Hematopoietic multipotent progenitor cell treated with erythropoietin and hydrocortisone succinate and interleukin-3 and kit ligand, for 8 days (in vitro differentiated cells): Measurements from ENCODE around the gene PIBF1.
A peak's percentile ranks its signal among the peaks of the same experiment; 100 is the strongest.
"Not testable (repeated sequence)": the region's sequence is repeated elsewhere in the genome, so short reads cannot be mapped to it uniquely, and the experiment has no call there.

ENCODE experiments used
- DNase-seq: peaks from one replicate; pipeline ENCODE4 v3.0.0-alpha.2; 2015

PIBF1 gene

DNA sequence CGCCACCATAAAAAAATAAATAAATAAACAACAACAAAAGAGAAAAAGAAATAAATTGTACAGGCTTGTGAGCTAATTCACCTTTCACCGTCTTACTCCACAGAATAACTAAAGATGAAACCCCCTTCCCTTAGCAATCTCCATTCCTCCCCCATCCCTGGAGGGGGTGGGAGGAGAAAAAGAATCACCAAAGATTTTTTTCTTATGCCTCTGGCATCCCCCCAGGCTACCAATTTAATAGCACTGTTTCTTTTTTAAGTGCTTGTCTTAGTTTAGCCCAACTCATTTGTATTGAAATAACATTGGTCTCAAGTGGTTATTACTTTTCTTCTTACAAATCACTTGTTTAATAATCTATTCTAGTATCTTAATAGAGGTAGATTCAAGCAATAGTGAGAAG lies 253.0 kb downstream of the PIBF1 start:
- DNase-seq: no peak

GRCh38 chr13:73035660-73036059 lies 253.7 kb downstream of the PIBF1 start:
- DNase-seq: no peak

DNA sequence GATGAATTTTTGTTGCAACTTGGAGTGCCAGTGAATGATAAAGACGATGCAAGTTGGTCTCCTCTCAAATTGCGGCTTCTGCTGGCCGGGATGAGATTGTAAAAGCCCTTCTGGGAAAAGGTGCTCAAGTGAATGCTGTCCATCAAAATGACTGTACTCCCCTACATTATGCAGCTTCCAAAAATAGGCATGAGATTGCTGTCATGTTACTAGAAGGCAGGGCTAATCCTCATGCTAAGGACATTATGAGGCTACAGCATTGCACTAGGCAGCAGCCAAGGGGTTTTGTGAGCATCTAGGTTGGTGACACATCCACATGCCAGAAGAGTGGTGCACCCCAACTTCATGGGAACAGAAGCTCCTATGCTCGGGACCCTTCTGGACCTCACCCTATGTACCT lies 254.6 kb downstream of the PIBF1 start:
- no peak for DNase-seq

- no peak for DNase-seq
Observed at GRCh38 chr13:73038064-73038463, 256.1 kb downstream of the PIBF1 start.

- DNase-seq: peak; percentile 6
Observed at GRCh38 chr13:73039201-73040108, 257.5 kb downstream of the PIBF1 start.

DNA sequence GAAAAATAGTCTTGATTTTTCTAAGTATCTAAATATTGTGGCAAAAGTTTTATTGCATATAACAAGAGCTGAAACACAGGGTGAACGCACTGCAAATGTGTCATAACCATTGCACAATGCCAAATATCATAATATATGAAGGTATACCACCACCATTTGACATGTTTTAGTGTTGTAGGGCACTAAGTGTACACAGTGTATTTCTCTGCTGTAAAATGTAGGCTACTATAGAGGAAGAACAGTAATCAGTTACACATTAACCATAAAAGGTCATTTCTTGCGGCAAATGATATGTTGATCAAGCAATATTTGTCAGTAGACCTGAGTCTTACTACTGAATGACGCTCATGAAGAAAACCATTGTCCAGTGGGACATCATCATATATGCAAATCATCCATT lies 258.6 kb downstream of the PIBF1 start:
- DNase-seq: no peak

DNA sequence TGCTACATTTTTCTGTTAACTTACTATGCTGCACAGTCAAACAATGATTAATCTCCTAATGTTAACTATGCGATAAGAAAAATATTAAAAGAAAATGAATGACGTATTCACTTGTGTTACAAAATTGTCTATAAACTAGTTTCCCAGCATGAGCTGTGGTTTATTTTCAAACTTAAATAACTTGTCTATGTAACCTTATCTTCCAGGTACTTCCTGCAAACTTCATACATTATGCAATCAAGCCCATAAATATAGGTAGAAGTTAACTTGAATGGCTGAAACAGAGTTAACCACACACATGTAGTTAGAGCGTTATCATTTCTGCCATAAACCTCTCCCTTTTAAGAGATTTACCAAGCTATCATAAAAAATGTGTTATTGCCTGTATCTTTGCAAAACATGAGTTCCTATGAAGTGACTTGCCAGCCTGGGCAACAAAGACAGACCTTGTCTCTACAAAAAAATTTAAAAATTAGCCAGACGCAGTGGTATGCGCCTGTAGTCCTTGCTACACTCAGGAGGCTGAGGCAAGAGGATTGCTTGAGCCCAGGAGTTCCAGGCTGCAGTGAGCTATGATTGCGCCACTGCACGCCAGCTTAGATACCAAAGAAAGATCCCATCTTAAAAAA lies 259.1 kb downstream of the PIBF1 start:
- peak; percentile 79 for DNase-seq

GRCh38 chr13:73045031-73045430 lies 263.1 kb downstream of the PIBF1 start:
- DNase-seq: no peak

- not testable (repeated sequence) for DNase-seq
Observed at GRCh38 chr13:73048615-73049014, 266.7 kb downstream of the PIBF1 start.

- no peak for DNase-seq
Observed at GRCh38 chr13:73054712-73055111, 272.8 kb downstream of the PIBF1 start.

- no peak for DNase-seq
Observed at GRCh38 chr13:73055813-73056564, 274.1 kb downstream of the PIBF1 start.

GRCh38 chr13:73056565-73056962 lies 274.6 kb downstream of the PIBF1 start:
- DNase-seq: no peak

GRCh38 chr13:73057284-73058063 lies 275.5 kb downstream of the PIBF1 start:
- DNase-seq: no peak

DNA sequence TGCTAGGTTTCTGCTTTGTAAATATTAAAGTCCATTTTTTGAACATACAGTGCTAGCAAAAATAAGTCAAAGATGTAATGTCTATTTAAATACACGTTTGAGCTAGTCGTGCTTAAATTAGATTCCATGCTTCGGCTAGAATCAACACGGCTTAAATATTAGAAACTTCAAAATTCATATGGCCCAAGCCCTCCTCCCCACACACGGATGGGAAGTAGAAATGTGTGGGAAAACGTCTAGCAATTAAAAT lies 276.1 kb downstream of the PIBF1 start:
- DNase-seq: no peak

DNA sequence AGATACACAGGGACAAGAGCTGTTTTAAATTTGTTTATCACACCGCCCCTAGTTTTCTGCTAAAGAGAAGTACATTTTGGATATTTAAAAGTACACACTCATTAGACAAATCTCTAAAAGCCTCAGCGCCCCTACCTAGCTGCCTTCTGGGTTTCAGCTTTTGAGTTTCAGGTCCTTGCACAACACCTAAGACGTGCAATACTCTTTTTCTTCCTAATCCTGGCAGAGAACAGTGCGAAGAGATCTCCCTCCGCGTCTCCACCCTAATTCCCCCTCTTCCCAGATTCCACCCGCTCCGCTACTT lies 276.5 kb downstream of the PIBF1 start:
- DNase-seq: no peak

- DNase-seq: peak; percentile 89
Observed at GRCh38 chr13:73058736-73059459, 277.0 kb downstream of the PIBF1 start, which contains the start of gene KLF5. Gene KLF5, plus strand, starts transcription at chr13:73059005. Its CDS starts 323 bp downstream, at chr13:73059328.

- peak; percentile 28 for DNase-seq
Observed at GRCh38 chr13:73059460-73060250, 277.7 kb downstream of the PIBF1 start.

DNA sequence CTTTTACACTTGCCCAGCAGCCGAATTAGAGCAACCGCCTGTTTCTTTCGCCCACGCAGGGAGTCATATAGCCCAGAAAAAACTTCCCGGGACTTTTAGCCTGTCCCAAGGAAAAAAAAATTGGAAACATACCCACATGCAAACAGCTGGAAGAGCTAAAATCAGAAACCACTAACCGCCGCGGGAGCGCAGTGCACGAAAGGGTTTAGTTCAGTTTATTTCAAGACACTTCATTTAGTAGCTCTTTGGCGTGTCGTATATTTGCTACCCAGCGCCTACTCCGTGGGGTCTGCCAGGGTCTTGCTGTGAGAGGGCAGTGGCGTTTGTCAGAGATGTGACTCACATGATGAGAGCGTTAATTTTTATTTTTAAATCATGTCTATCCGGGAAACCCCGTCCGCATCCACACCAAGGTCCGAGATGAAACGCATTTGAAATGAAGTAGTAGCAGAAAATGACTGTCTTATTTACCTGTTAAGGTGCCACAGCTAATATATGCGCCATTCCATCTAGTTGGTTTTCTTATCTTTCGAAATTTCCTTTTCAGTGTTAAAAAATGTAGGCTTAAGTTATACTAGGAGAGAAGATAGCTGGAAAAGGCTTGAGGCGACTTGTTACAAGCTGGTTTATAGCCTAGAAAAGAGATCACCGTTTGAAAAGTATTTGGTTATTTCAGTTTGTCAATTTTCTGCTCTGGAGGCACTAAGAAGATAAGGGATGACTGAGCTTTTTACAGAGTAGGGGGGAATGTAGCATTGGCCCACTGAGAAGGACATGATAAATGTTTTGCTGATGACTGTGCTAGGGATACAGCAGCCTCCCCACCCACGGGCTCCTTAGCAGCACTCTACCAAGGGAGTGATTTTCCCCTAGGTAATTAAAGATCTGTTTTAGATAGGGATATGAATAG lies 278.6 kb downstream of the PIBF1 start:
- DNase-seq: no peak

- DNase-seq: no peak
Observed at GRCh38 chr13:73061473-73061872, 279.5 kb downstream of the PIBF1 start.

DNA sequence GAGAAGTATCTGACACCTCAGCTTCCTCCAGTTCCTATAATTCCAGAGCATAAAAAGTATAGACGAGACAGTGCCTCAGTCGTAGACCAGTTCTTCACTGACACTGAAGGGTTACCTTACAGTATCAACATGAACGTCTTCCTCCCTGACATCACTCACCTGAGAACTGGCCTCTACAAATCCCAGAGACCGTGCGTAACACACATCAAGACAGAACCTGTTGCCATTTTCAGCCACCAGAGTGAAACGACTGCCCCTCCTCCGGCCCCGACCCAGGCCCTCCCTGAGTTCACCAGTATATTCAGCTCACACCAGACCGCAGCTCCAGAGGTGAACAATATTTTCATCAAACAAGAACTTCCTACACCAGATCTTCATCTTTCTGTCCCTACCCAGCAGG lies 279.9 kb downstream of the PIBF1 start:
- DNase-seq: no peak

DNA sequence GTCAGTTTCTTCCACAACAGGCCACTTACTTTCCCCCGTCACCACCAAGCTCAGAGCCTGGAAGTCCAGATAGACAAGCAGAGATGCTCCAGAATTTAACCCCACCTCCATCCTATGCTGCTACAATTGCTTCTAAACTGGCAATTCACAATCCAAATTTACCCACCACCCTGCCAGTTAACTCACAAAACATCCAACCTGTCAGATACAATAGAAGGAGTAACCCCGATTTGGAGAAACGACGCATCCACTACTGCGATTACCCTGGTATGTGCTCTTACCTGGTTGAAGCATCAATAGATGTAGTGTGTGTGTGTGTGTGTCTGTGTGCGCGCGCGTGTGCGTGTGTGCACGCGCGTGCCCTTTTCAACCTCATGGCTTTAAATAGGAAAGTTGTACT lies 280.5 kb downstream of the PIBF1 start:
- no peak for DNase-seq
